ENCODE measurements around the gene SPINK5.

- TF ChIP-seq CTCF (IDR thresholded peaks at IDR 0.05) = no peak
- TF ChIP-seq BHLHE40 (IDR thresholded peaks at IDR 0.05; ENCODE audit: low read depth, low read length) = no peak
- no peak for TF ChIP-seq REST (IDR thresholded peaks at IDR 0.05)
- TF ChIP-seq POLR2A (IDR thresholded peaks at IDR 0.05; ENCODE audit: low read length) = no peak
- no peak for TF ChIP-seq EP300 (IDR thresholded peaks at IDR 0.05)
- no peak for TF ChIP-seq PBX3 (IDR thresholded peaks at IDR 0.05)
- no peak for TF ChIP-seq CBX8 (IDR thresholded peaks at IDR 0.05)
- no peak for TF ChIP-seq RFX5 (IDR thresholded peaks at IDR 0.05)
- TF ChIP-seq ZFP36 (IDR thresholded peaks at IDR 0.05; ENCODE audit: borderline replicate concordance, partially characterized antibody) = no peak
- TF ChIP-seq USF2 (IDR thresholded peaks at IDR 0.05) = no peak
- TF ChIP-seq PHF8 (IDR thresholded peaks at IDR 0.05; ENCODE audit: borderline replicate concordance, low read depth) = no peak
- TF ChIP-seq HOXB5 (CRISPR knock-in tag; IDR thresholded peaks at IDR 0.05) = no peak
Measured at GRCh38 chr5:148163345-148163744, 99.6 kb downstream of the SPINK5 start.
